GM18870 (cell line): Measurements from ENCODE around the gene PLD5.
"Not testable (repeated sequence)": the region's sequence is repeated elsewhere in the genome, so short reads cannot be mapped to it uniquely, and the experiment has no call there.

Experiments
- ATAC-seq: cut with Tn5 transposase; IDR thresholded peaks from one replicate; pipeline ENCODE4 v1.9.1; 2021; ENCODE audit warnings: moderate library complexity; ENCODE audit not compliant: unreplicated experiment

Gene PLD5

DNA sequence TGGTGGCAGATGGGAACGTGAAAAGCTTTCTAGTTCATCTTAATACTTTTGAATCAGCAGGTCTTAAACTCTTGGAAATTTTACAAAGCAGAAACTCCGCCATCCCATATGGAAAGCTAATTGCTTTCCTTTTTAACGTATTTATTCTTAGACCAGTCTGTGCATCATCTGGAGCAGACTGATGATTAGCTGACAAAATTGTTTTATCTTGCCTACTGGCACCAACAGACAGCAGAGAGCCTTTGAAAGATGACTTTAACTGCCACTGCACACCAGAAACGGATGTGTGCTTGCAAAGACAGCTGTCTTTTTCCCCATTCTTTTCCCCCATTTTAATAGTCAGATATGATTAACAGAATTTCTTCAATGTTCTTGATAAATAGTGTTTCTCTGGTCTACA lies 97.0 kb downstream of the PLD5 start:
- ATAC-seq = no peak

- no peak for ATAC-seq
These were observed 98.1 kb downstream of the PLD5 start for GRCh38 chr1:242426271-242426905.

DNA sequence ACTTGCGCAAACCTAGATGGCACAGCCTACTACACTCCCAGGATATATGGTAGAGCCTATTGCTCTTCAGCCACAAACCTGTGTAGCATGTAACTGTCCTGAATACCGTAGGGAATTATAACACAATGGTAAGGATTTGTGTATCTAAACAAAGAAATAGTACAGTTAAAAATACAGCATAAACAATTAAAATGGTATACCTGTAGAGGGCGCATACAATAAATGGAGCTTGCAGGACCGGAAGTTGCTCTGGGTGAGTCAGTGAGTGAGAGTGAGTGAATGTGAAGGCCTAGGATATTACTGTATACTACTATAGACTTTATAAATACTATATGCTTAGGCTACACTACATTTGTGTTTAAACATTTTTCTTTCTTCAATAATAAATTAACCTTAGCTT lies 99.3 kb downstream of the PLD5 start:
- no peak for ATAC-seq

DNA sequence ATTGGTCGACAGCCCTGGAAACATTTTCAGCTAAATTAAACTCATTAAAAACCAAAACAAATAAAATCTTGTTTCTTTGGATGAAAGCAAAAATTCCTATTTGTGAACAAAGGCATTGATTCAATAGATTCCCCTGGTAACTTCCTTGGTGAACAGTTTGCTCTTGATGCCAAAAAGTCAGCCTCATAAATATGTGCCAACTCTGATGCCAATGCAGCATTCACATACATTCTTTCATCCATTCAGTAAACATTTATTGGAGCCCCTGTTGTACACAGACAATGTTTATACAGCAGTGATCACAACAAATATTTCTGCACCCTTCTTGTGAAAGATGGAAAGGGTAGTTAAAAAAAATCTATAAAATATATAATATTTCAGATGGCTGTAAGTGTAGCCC lies 107.8 kb downstream of the PLD5 start:
- no peak for ATAC-seq

DNA sequence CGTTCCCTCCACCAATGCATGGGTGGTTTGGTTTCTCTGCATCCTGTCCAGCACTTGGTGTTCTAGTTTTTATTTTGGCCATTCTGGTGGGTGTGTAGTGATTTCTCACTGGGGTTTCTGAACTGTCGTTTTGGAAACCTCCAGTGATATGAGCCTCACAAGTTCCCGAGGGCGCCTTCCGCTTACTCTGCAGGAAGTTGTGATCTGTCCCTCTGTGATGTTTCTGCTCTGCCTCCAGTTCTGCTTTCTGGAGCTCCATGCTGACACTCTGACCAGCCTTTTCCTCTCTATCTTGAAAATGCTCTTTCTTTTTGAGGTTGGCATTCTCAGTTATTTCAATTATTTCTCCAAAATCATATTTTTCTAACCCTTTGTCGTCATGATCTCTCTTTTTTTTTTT lies 111.6 kb downstream of the PLD5 start:
- no peak for ATAC-seq

DNA sequence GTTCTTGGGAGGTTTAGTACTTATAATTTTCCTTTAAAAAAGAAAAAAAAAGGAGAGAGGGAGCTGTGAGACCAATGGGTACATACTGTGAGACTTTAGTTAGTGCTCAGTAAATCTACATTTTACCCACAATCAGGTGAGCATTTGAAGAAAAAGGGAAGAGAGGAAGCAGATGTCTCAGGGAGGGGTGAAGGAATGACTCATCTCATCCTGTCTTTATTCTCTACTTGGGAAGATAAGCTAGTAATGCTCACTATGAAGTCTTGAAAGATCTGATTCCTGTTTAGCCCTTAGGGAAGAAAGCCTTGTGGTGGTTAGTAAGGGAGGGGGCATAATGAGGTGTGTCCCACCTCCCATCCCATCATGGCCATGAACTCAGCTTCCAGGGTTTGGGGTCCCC lies 112.6 kb downstream of the PLD5 start:
- no peak for ATAC-seq

- no peak for ATAC-seq
These were observed 118.5 kb downstream of the PLD5 start for GRCh38 chr1:242405947-242406346.

- no peak for ATAC-seq
These were observed 120.2 kb downstream of the PLD5 start for GRCh38 chr1:242404296-242404695.

GRCh38 chr1:242402956-242403355 lies 121.5 kb downstream of the PLD5 start:
- ATAC-seq = no peak

GRCh38 chr1:242401937-242402336 lies 122.6 kb downstream of the PLD5 start:
- no peak for ATAC-seq

GRCh38 chr1:242398351-242398750 lies 126.1 kb downstream of the PLD5 start:
- no peak for ATAC-seq

GRCh38 chr1:242391896-242392295 lies 132.6 kb downstream of the PLD5 start:
- no peak for ATAC-seq

- not testable (repeated sequence) for ATAC-seq
These were observed 148.4 kb downstream of the PLD5 start for GRCh38 chr1:242376121-242376520.

GRCh38 chr1:242350446-242350845 lies 174.1 kb downstream of the PLD5 start:
- ATAC-seq = not testable (repeated sequence)

DNA sequence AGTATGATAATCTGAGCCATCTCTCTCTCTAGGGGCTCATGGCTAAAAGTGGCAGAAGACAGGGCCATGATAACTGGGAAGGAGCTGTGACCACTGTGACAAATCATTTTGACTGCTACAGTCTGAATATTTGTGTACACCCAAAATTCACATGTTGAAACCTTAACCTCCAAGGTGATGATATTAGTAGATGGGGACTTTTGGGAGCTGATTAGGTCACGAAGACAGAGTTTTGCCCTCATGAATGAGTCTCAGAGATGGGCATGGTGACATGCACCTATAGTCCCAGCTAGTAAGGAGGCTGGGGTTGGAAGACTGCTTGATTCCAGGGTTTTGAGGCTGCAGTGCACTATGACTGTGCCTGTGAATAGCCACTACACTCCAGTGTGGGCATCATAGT lies 174.9 kb downstream of the PLD5 start:
- no peak for ATAC-seq

DNA sequence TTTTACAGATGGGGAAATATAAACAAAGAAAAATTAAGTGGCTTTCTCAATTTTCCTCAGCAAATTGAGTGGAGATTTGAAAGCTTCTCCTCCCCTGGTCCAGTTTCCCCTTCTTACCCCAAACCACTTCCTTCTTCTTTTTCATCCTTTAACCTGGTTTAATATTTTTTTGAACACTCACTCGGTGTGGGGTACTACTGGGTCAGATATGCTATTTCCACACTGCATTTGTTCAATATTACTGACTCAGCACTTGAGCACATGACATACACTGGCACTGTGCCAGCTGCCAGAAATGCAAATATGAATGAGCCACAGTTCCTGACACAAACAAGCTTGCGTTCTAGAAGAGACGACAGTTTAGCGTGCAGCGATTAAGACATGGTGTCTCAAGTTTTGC lies 193.6 kb downstream of the PLD5 start:
- ATAC-seq = peak; percentile 71

- not testable (repeated sequence) for ATAC-seq
These were observed 197.1 kb downstream of the PLD5 start for GRCh38 chr1:242327381-242327780.

DNA sequence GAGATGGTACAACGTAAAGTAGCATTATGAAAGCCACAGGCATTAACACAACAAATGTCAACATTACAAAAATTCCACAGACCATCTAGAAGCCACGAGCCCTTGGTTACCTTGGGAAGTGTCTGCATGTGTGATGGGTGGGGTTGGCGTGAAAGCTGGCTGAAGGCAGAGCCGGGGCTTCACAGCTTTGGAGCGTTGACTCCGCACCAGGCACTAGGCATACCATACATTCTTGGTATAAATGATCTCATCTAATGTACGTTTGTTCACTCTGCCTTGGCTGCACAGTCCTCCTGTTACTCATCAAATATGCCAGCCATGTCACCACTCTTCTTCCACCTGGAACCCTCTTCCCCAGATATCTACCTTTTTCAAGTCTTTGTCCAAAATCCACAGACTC lies 202.5 kb downstream of the PLD5 start:
- ATAC-seq = not testable (repeated sequence)

DNA sequence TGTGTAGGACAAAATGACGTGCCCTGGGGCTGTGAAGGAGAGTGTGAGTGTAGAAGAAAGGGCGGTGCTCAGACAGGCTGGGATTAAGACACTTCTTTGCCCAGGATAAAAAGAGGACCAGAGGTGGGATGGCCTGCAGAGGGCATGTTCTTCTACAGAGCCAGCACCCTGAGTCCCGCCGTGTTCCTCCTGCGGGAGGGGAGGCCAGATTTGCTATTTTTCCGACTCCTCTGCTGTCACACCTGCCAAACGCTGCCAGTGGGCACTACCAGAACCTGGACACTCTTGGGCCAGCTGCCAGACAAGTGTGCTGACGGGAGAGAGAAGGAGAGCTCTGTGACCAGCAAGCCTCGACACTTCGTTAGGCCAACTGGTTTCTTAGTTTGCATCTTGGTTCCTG lies 206.4 kb downstream of the PLD5 start:
- no peak for ATAC-seq

DNA sequence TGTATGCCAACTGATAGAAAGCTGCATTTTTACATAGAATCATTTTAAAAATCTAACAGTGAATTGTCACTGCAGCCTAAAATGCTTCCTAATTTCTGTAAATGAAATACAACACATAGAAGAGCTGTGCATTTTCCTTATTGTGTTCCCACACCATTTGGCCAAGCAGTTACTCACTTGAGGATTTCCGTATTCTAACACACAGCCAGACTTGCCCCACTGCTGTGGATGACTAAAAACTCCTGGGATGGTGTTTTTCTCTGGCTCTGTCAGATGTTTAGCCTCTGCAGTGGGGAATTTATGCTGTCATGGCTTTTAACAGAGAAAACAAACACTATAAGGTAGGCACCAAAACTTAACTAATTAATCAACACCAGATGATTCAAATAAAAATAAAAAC lies 209.6 kb downstream of the PLD5 start:
- ATAC-seq = not testable (repeated sequence)

DNA sequence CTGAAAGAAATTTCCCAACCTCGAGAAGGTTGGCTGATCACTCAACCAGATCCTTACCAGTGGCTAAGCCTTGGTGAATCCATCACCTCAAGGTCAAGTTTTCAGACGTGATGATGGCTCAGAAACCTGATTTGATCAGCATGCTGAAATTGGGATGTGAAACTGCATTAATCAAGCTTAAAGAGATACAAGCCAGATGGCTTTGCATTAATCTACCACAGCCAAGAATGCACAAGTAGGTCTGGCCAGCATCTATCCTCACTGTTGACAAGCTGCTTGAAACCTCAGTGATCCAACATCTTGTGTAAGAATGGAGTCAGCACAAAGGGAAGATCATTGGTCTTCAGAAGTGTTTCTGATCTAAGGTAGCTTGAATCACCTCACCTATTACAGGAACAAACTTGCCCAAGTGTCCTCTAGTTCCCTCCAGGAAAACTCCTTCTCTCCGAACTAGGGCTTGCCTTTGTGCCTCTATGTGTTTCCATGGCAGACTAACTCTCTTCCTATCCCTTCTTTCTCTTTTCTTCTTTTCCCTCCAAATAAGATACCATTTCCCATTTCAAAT lies 210.3 kb downstream of the PLD5 start:
- not testable (repeated sequence) for ATAC-seq

DNA sequence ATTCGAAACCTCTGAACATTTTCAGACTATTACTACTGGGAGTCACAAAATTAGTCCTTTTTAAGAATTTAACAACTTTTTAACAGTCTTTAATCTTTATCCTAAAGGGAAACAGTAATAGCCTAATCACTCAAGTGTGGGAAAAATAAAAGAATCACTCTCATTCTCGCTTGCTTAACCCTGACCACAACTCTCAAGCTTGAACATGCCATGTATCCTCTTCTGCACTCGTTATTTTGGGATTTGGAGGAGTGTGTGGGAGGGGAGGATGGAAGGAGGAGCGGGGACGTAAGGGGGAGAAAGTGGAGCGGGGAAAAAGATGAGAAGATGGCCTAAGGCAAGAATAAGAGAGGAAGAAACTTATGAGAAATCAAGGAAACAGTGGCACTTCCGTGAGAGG lies 215.8 kb downstream of the PLD5 start:
- ATAC-seq = not testable (repeated sequence)

- not testable (repeated sequence) for ATAC-seq
These were observed 230.7 kb downstream of the PLD5 start for GRCh38 chr1:242293781-242294180.
